Kidney epithelial cell (primary cell): ENCODE results near the gene LRFN5. TPM values are rescaled to one million over a fixed set of nuclear protein-coding genes. Genes with fewer than 3 reads are reported as not detected.
"Not testable (repeated sequence)": the region's sequence is repeated elsewhere in the genome, so short reads cannot be mapped to it uniquely, and the experiment has no call there.

ENCODE experiments used
- DNase-seq: peaks from one replicate; pipeline ENCODE4 v3.0.0-alpha.2; 2010; ENCODE audit warnings: low read depth
- H3K27me3 ChIP-seq: 2 replicates; pipeline ENCODE4 v1.6.0; 2011; ENCODE audit warnings: low read length; ENCODE audit not compliant: control insufficient read depth, insufficient read depth
- H3K36me3 ChIP-seq: 2 replicates; pipeline ENCODE4 v1.5.1; 2011; ENCODE audit warnings: low read length; ENCODE audit not compliant: control insufficient read depth, insufficient read depth
- H3K4me3 ChIP-seq: 2 replicates; pipeline ENCODE4 v1.5.1; 2011; ENCODE audit warnings: low read depth, mild to moderate bottlenecking, control low read depth, low read length
- total RNA-seq: library from RNA; depleted of rRNA; stranded (reverse); fragments of >200 nt; gene quantifications from 2 replicates; pipeline ENCODE4 v1.2.3, GENCODE V29; 2015
- TF ChIP-seq, protein P1 (sequence below): IDR thresholded peaks from 2 replicates; pipeline ENCODE4 v1.5.1; 2011; ENCODE audit warnings: mild to moderate bottlenecking, moderate library complexity, low read length, control low read depth, inconsistent platforms; ENCODE audit not compliant: insufficient read depth, poor library complexity, severe bottlenecking

The LRFN5 gene
- total RNA-seq, 1 donor from 2014 or later: 3.5 TPM

DNA sequence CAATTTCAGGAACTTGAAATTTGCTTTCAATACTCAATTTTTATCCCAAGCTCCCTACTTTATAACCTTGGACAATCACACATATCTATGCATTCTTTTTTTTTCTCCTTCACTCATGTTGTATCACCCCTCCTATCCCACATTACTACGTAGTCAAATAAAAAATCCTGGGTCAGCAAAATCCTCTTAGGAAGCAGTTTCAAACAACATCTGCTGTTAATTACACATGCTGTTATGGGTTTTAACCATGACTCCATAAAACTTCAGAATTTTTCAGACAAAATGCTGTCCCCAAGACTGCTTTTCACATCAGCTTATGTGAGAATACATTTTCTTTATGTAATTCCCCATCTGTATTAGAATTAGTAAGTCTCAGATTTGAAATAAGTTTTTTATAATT is 61.7 kb downstream of the LRFN5 start:
- Histone ChIP-seq H3K4me3 (no peak overlapping the region), H3K27me3 (no peaks in the 10 kb centered on the region), H3K36me3 (no peaks in the 10 kb centered on the region)
- TF ChIP-seq, protein P1, sequence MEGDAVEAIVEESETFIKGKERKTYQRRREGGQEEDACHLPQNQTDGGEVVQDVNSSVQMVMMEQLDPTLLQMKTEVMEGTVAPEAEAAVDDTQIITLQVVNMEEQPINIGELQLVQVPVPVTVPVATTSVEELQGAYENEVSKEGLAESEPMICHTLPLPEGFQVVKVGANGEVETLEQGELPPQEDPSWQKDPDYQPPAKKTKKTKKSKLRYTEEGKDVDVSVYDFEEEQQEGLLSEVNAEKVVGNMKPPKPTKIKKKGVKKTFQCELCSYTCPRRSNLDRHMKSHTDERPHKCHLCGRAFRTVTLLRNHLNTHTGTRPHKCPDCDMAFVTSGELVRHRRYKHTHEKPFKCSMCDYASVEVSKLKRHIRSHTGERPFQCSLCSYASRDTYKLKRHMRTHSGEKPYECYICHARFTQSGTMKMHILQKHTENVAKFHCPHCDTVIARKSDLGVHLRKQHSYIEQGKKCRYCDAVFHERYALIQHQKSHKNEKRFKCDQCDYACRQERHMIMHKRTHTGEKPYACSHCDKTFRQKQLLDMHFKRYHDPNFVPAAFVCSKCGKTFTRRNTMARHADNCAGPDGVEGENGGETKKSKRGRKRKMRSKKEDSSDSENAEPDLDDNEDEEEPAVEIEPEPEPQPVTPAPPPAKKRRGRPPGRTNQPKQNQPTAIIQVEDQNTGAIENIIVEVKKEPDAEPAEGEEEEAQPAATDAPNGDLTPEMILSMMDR: no peak
- no peak for DNase-seq

DNA sequence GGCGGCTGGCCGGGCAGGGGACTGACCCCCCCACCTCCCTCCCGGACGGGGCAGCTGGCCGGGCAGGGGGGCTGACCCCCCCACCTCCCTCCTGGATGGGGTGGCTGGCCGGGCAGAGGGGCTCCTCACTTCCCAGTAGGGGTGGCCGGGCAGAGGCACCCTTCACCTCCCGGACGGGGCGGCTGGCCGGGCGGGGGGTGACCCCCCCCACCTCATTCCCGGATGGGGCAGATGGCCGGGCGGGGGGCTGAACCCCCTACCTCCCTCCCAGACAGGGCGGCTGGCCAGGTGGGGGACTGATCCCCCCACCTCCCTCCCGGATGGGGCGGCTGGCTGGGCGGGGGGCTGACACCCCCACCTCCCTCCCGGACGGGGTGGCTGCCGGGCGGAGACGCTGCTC is 66.9 kb downstream of the LRFN5 start:
- not testable (repeated sequence) for DNase-seq, H3K36me3 ChIP-seq, H3K4me3 ChIP-seq

DNA sequence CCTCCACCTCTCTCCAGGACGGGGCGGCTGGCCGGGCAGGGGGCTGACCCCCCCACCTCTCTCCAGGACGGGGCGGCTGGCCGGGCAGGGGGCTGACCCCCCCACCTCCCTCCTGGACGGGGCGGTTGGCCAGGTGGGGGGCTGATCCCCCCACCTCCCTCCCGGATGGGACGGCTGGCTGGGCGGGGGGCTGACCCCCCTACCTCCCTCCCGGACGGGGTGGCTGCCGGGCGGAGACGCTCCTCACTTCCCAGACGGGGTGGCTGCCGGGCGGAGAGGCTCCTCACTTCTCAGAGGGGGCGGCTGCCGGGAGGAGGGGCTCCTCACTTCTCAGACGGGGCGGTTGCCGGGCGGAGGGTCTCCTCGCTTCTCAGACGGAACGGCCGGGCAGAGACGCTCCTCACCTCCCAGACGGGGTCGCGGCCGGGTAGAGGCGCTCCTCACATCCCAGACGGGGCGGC is 67.9 kb downstream of the LRFN5 start:
- not testable (repeated sequence) for DNase-seq, H3K27me3 ChIP-seq, H3K36me3 ChIP-seq, H3K4me3 ChIP-seq

More for the DNA sequence above, 66.9 kb downstream of the LRFN5 start:
- H3K27me3 ChIP-seq: not testable (repeated sequence)

DNA sequence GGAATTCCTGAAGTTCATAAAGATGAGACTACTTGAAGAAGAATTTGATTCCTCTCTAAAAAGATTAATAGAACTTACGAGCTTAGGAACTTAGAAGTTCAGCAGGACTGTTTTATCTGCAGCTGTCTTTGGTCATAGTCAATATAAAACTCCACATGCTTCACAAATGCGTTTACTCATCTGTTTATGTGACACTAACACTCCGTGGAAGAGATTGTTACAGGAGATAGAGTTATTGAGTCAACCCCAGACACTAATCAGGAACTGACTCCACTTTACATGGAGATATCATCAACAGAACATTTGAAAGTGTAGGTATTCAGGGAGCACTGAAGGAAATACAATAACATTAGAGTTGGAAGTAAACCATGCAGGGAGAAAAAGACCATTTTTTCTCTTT is 92.8 kb downstream of the LRFN5 start:
- no peak overlapping the region for H3K4me3 ChIP-seq
- no peaks in the 10 kb centered on the region for H3K36me3 ChIP-seq
- TF ChIP-seq, protein P1: no peak
- no peaks in the 10 kb centered on the region for H3K27me3 ChIP-seq
- no peak for DNase-seq

DNA sequence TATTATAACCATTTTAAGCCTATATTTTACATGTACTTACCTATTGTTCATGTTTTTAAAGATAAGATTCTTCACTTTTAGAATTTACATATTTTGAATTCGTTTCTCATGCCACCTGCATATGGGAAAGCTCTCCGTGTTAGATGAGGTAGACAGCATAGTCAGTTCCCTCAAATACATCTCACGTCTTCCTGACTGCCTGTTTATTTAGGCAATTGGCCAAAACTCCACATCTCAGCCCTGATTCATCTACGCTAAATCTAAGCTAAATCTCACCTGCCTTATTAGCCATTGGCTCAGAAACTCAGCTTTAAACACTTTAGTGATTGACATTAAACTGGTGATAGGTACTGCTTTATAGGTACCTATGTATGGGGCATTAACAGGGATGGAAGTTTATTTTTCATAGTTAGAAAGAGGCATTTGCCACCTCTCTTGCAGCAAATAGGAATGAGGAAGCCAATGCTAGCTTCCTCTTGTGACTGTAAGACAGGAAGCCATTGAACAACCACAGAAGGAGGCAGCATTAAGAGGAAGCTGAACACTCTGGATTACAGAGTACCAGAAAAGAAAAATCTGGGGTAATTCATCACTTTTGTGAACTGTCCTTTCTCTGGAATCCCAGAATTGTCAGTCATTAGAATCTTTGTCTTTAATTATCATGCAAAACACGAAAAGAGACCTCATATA is 111.9 kb downstream of the LRFN5 start:
- Histone ChIP-seq H3K4me3 (no peak overlapping the region), H3K36me3 (no peaks in the 10 kb centered on the region), H3K27me3 (no peaks in the 10 kb centered on the region)
- TF ChIP-seq, protein P1: no peak
- DNase-seq: no peak

DNA sequence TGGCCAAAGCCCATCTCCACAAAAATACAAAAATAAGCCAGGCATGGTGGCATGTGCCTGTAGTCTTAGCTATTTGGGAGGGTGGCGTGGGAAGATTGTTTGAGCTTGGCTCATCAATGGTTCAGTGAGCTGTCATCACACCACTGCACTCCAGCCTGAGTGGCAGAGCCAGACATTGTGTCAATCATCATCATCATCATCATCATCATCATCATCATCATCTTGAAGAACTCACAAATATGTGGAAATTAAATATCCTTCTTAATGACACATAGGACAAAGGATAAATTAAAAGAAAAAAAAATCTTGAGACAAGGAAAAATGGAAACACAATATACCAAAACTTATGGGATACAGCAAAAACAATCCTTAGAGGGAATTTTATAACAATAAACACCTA is 132.5 kb downstream of the LRFN5 start:
- no peaks in the 10 kb centered on the region for H3K36me3 ChIP-seq
- DNase-seq: no peak
- TF ChIP-seq, protein P1: no peak
- no peaks in the 10 kb centered on the region for H3K27me3 ChIP-seq
- no peak overlapping the region for H3K4me3 ChIP-seq

DNA sequence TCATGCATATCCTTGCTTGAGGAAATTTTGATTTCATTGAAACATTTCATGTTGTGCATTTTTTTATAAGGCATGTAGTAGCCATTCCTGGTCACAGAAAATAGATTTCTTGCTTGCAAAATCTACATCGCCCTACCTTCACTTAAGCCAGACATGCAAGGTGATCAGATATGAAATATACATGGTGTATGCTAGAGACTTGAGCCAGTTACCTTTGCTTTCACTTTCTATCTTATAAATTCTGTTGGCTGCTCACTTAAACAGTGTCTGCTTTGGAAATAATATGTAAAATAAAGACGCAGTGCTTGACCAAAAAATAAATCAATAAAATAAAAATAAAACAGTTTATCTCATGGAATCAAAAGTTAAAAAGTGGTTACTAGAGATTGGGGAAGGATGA is 136.5 kb downstream of the LRFN5 start:
- H3K36me3 ChIP-seq: no peaks in the 10 kb centered on the region
- H3K4me3 ChIP-seq: no peak overlapping the region
- TF ChIP-seq, protein P1: no peak
- H3K27me3 ChIP-seq: no peaks in the 10 kb centered on the region
- no peak for DNase-seq
